ENCODE measurements around the gene FAM193A.

The FAM193A gene

GRCh38 chr4:2667428-2667827 is 131.0 kb downstream of the FAM193A start:
- Histone ChIP-seq H3K27ac (ENCODE audit: low read length) (no peak overlapping the region), H3K27me3 (ENCODE audit: low read depth, low read length) (no peaks in the 10 kb centered on the region), H4K20me1 (ENCODE audit: insufficient read depth, low read length) (peaks cover 5% of the 10 kb centered on the region), H2AFZ (ENCODE audit: low read depth, low read length) (no peak overlapping the region), H3K9me3 (ENCODE audit: insufficient read depth, low read length) (no peaks in the 10 kb centered on the region), H3K36me3 (replicated peaks; ENCODE audit: low read depth, low read length) (peaks cover 28% of the 10 kb centered on the region), H3K4me1 (ENCODE audit: low read length) (no peaks in the 10 kb centered on the region), H3K4me3 (ENCODE audit: low read length) (no peak overlapping the region), H3K79me2 (ENCODE audit: low read length) (peaks cover 7% of the 10 kb centered on the region; the same call in 1 of the 2 replicates), H3K4me2 (ENCODE audit: low read length) (no peak overlapping the region), H3K9ac (ENCODE audit: low read length) (no peak overlapping the region)
- TF ChIP-seq EZH2phosphoT487 (IDR thresholded peaks at IDR 0.05; ENCODE audit: low read depth) = no peak
- TF ChIP-seq, protein P1, sequence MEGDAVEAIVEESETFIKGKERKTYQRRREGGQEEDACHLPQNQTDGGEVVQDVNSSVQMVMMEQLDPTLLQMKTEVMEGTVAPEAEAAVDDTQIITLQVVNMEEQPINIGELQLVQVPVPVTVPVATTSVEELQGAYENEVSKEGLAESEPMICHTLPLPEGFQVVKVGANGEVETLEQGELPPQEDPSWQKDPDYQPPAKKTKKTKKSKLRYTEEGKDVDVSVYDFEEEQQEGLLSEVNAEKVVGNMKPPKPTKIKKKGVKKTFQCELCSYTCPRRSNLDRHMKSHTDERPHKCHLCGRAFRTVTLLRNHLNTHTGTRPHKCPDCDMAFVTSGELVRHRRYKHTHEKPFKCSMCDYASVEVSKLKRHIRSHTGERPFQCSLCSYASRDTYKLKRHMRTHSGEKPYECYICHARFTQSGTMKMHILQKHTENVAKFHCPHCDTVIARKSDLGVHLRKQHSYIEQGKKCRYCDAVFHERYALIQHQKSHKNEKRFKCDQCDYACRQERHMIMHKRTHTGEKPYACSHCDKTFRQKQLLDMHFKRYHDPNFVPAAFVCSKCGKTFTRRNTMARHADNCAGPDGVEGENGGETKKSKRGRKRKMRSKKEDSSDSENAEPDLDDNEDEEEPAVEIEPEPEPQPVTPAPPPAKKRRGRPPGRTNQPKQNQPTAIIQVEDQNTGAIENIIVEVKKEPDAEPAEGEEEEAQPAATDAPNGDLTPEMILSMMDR (IDR thresholded peaks at IDR 0.05; ENCODE audit: low read depth, low read length) = no peak

GRCh38 chr4:2671267-2671895 is 134.9 kb downstream of the FAM193A start:
- Histone ChIP-seq H3K36me3 (replicated peaks; ENCODE audit: low read depth, low read length) (peaks cover 35% of the 10 kb centered on the region), H3K4me1 (ENCODE audit: low read length) (no peaks in the 10 kb centered on the region), H3K9me3 (ENCODE audit: insufficient read depth, low read length) (no peaks in the 10 kb centered on the region), H3K9ac (ENCODE audit: low read length) (no peak overlapping the region), H3K79me2 (ENCODE audit: low read length) (peaks cover 3% of the 10 kb centered on the region; the same call in 1 of the 2 replicates), H2AFZ (ENCODE audit: low read depth, low read length) (no peak overlapping the region), H3K4me2 (ENCODE audit: low read length) (no peak overlapping the region), H3K4me3 (ENCODE audit: low read length) (no peak overlapping the region), H4K20me1 (ENCODE audit: insufficient read depth, low read length) (peaks cover 5% of the 10 kb centered on the region), H3K27me3 (ENCODE audit: low read depth, low read length) (no peaks in the 10 kb centered on the region), H3K27ac (ENCODE audit: low read length) (no peak overlapping the region)
- no peak for TF ChIP-seq EZH2phosphoT487 (IDR thresholded peaks at IDR 0.05; ENCODE audit: low read depth)
- TF ChIP-seq, protein P1 (IDR thresholded peaks at IDR 0.05; ENCODE audit: low read depth, low read length) = no peak

GRCh38 chr4:2672082-2672481 is 135.6 kb downstream of the FAM193A start:
- no peaks in the 10 kb centered on the region for H3K27me3 ChIP-seq (ENCODE audit: low read depth, low read length)
- peaks cover 32% of the 10 kb centered on the region for H3K36me3 ChIP-seq (replicated peaks; ENCODE audit: low read depth, low read length)
- H3K79me2 ChIP-seq (ENCODE audit: low read length) = peaks cover 3% of the 10 kb centered on the region; the same call in 1 of the 2 replicates
- no peak overlapping the region for H3K4me3 ChIP-seq (ENCODE audit: low read length)
- TF ChIP-seq, protein P1 (IDR thresholded peaks at IDR 0.05; ENCODE audit: low read depth, low read length) = no peak
- TF ChIP-seq EZH2phosphoT487 (IDR thresholded peaks at IDR 0.05; ENCODE audit: low read depth) = no peak
- H3K9me3 ChIP-seq (ENCODE audit: insufficient read depth, low read length) = no peaks in the 10 kb centered on the region
- no peak overlapping the region for H2AFZ ChIP-seq (ENCODE audit: low read depth, low read length)
- H3K4me2 ChIP-seq (ENCODE audit: low read length) = no peak overlapping the region
- no peaks in the 10 kb centered on the region for H3K4me1 ChIP-seq (ENCODE audit: low read length)
- H3K9ac ChIP-seq (ENCODE audit: low read length) = no peak overlapping the region
- peaks cover under 1% of the 10 kb centered on the region for H4K20me1 ChIP-seq (ENCODE audit: insufficient read depth, low read length)
- H3K27ac ChIP-seq (ENCODE audit: low read length) = no peak overlapping the region

GRCh38 chr4:2672700-2673099 is 136.3 kb downstream of the FAM193A start:
- Histone ChIP-seq H3K27ac (ENCODE audit: low read length) (no peak overlapping the region), H3K9ac (ENCODE audit: low read length) (no peak overlapping the region), H4K20me1 (ENCODE audit: insufficient read depth, low read length) (no peaks in the 10 kb centered on the region; the same call in 1 of the 2 replicates), H3K4me2 (ENCODE audit: low read length) (no peak overlapping the region), H3K9me3 (ENCODE audit: insufficient read depth, low read length) (no peaks in the 10 kb centered on the region), H3K36me3 (replicated peaks; ENCODE audit: low read depth, low read length) (peaks cover 32% of the 10 kb centered on the region), H3K4me3 (ENCODE audit: low read length) (no peak overlapping the region), H3K27me3 (ENCODE audit: low read depth, low read length) (no peaks in the 10 kb centered on the region), H3K4me1 (ENCODE audit: low read length) (no peaks in the 10 kb centered on the region), H2AFZ (ENCODE audit: low read depth, low read length) (no peak overlapping the region), H3K79me2 (ENCODE audit: low read length) (peaks cover 3% of the 10 kb centered on the region; the same call in 1 of the 2 replicates)
- TF ChIP-seq, protein P1 (IDR thresholded peaks at IDR 0.05; ENCODE audit: low read depth, low read length) = no peak
- TF ChIP-seq EZH2phosphoT487 (IDR thresholded peaks at IDR 0.05; ENCODE audit: low read depth) = no peak

Measured in OCI-LY3 (cell line).